Activated effector memory CD4-positive, alpha-beta T cell treated with Interleukin-2 at 50 U/mL for 16 hours (primary cell): ENCODE data around the gene IL22RA1.

Source experiments
- DNase-seq: peaks from one replicate; pipeline ENCODE4 v3.0.0-alpha.2; 2020

IL22RA1 gene

DNA sequence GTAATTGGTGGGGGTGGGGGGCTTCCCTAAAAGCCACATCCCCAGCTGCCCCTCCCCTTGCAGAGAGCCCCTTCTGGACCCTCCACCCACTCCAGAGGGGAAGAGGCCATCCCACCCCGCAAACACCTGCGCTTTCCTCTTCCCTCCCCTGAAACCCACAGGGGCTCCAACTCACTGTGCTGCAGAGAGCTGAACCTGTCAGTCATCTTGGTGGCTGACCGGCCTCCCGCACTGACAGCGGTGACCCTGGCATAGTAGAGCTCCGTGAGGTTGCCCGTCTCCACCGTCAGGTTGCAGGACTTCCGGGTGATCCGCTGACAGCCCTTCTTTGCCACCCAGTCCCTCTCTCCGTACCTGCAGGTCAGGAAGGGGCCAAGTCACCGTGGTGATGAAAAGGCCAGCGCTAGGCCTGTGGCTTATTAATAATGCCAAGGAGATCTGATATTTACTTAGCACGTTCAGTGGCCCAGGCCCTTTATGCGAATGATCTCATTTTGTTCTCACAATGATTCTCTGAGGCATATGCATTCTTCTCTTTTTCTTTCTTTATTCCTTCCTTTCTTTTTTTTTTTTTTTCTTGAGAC, 5.9 kb downstream of the IL22RA1 start:
- DNase-seq: no peak

DNA sequence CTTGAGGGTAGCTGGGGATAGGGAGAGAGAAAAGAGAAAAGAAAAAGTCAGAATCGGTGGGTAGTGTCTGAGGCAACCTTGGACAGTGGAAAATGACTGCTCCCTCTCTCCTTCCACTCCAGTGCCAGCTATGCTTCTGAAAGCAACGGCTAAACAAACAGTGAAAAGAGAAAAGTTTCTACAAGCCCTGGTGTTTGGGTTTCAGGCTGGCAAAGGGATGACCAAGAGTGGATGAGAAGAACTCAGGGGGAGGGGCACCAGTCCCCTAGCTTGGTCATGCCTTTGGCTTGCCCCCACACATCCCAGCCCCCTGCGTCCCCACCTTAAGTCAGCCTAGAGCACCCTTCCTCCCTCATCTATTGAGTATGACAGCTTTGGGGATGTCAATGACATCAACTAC, 8.6 kb downstream of the IL22RA1 start:
- DNase-seq: no peak

DNA sequence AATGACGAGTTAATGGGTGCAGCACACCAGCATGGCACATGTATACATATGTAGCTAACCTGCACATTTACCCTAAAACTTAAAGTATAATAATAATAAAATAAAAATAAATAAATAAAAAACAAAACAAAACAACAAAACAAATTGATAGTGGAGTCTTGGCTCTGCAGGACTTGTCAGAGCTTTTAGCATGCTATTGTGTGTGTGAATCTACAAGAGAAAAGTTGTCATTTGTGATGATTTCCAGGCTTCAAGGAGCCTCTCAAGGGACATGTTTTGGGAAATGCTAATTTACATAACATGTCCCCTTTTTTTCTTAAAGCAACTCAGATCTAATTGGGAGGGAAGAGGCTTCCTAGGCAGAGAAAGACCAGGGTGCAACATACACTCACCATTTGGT, 9.1 kb downstream of the IL22RA1 start:
- no peak for DNase-seq

DNA sequence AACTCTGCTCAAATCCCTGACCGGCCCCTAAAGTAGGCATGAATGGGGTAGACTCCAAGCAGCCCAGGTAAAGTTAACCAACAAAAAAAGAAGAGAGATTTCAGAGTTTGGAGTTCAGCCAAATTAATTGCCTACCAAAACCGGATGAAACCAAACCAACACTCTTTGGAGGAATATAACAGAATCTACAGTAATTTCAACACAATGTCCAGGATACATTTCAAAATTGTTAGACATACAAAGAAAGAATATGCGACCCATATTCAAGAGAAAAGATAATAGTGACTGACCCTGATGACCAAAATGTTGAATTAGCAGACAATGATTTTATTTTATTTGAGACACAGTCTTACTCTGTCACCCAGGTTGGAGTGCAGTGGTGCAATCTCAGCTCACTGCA, 12.6 kb downstream of the IL22RA1 start:
- no peak for DNase-seq

DNA sequence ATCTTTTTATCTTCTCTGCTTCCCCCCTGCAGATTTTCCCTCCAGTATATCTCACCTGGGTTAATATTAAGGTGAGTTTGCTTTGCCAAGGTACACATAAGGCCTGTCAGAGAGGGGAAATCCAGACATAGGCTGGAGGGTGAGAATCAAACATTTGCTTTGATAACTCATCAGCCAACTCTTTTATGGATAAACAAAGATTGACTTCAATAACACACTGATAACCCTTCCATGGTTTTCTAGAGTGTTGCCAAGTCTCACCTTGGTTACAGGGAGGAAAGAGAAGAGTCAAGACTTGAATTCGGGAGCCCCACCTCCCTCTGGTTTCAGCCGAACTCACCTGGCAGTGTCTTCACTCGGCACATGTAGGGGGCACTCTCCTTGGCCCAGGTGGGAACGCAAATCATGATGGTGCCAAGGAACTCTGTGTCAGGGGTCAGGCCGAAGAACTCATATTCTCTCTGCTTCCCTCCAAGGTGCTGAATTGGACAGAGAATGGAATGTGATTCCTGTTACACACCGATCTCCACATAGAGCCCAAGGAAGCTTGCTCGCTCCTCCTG, 15.1 kb downstream of the IL22RA1 start:
- no peak for DNase-seq

DNA sequence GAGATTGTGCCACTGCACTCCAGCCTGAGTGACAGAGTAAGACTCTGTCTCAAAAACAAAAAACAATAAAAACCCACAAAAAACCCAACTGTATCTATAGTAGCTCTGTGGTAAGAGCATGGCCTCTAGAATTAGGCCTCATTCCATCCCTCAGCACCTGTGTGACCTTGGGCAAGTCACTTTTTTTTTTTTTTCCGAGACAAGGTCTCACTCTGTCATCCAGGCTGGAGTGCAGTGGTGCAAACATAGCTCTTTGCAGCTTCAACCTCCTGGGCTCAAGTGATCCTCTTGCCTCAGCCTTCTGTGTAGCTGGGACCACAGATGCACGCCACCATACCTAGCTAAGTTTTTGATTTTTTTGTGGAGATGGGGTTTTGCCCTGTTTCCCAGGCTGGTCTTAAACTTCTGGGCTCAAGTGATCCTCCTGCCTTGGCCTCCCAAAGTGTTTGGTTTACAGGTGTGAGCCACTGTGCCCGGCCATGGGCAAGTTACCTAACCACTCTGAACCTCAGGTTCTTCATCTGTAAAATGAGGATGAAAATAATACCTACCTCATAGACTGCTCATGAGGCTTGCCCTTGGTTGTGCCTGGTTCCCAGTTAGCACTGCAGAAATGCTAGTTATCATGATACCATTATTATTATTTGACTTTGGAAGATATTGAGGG, 15.7 kb downstream of the IL22RA1 start:
- no peak for DNase-seq

DNA sequence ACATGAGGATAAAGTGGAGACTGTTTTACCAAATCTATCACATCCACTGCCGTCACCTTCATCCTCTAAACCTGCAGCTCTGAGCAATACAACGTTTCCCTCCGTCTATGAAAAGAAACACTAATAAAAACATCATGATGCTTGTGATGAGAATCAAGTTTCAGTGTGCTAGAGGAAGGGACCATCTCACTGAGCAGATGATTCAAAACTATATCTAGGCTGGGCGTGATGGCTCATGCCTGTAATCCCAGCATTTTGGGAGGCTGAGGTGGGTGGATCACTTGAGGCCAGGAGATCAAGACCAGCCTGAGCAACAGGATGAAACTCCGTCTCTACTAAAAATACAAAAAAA, 16.3 kb downstream of the IL22RA1 start:
- no peak for DNase-seq

DNA sequence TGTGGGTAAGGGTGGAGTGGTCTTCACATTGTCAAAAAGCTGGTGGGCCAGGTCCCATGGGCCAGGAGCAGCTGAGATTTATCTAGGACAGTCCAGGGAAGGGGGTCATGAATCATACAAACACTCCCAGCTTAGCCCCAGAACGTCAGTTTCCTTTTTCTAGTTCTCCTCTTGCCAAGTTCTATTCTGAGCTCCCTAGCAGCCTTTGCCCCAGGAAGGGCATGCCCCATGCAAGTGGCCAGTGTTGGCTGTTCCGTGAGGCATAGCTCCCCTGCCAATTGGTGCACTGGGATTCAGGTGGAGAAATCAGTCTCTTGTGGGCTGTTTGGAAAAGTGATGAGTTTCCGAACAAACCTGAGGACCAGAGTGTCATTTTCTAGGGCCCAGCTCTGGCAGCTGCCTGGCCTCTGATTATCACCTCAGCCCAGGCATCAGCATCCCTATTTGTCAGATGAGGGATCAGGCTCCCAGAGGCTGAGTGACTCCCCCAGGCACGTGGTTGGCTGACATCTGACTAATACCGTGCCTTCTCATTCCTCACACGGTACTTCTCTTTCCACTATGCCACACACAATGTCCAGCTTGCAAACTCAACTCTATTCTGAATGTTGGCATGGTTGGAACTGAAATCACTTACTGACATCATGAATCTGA, 16.8 kb downstream of the IL22RA1 start:
- no peak for DNase-seq

DNA sequence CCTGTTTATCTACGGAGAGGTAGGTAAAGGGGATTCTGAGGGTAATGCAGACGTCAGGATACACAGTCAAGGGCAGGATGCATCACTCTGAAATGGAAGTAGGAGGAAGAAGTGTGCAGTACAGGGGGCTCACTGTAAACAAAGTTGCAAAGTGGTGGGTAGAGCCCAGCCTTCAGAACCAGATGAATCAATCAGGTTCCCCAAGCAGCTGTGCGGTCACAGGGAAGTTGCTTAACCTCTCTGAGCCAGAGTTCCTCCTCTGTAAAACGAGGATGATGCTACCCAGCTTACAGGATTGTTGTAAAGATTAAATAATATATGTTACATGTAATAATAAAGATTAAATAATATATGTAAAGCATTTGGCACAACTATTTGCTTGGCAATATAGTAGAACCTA, 17.5 kb downstream of the IL22RA1 start:
- DNase-seq: no peak

DNA sequence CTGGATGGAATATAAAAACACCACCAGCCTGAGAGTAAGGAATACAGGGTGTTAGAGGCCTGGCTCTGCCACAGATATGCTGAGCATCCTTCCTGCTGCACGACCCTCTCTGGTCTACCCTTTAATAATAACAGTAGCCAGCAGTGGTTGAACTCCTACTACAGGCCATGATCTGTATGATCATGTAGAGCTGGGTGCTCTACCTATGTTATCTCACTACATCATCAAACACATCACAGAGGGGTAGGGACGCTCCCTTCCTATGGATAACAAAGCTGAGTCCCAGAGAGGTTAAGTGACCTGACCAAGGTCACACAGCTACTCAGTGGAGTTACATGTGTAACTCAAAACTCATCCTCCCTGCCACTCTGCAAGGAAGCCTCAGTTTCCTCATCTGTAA, 18.0 kb downstream of the IL22RA1 start:
- DNase-seq: no peak

DNA sequence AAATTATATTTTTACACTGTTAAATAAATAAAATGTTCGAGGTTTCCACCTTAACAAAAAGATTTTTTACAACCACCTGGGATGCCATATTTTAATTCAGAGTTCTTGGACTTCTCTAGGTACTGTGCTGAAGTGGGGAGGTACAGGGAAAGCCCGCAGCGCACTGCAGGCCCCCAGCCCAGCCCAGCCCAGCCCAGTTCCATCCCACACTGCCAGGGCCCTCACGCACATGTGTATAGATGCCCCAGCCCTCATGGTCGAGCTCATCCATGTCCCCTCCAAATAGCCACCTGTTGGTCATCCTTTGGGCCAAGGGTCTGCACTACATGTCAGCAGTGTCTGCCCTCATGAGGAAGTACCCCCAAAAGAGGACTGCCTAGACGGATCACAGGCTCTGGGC, 19.3 kb downstream of the IL22RA1 start:
- no peak for DNase-seq

DNA sequence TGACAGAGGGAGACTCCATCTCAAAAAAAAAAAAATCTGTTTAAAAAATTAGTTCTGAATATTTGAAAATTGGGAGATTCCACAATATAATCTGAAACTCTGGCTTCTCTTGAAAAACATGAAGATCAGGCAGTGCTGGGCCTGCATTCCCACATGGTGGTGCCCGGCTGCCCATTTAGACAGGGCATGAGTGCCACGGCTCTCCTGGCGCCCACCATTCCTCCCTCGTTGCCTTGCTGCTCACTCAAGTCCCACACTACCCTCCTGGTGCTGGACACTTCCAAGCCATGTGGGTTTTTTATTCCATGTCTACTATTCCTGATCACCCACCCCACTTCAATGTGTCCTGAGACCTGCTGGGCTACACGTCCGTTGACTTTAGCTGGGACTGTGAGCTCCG, 20.2 kb downstream of the IL22RA1 start:
- DNase-seq: no peak

DNA sequence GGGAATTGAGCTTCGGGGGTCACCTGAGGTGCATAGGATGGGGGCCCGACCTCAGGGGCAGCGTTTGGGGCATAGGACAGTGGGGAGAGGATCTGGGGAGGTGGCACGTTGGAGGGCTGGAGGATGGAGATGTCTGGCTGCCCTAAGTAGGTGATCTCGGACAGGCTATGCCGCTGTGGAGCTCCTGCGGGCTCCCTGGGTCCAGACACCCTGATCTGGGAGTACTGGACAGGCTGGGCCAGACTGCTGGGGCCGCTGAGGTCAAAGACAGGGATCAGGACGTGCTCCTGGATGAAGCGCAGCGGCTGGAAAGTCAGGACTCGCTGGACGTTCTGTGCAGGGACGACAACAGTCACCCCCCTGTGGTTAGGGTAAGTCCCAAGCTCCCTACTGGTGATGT, 21.5 kb downstream of the IL22RA1 start:
- DNase-seq: no peak

DNA sequence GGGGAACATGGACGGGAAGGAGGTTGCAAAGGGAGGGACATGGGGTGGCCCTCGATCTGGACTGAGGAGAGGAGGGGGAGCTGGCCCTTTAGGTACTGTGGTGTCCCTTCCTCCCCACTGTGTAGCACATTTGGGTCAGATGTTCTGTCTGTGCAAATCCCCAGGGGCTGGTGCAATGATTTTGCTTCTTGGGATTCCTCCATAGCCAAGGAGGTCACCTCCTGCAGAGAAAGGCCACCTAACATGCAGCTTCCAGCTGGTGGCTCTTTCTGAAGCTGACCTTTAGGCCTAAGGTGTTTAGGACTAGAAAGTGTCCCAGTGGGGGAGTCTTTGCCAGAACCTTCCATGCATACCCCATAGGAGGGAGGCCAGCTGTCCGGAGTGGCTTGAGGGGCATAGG, 22.0 kb downstream of the IL22RA1 start:
- DNase-seq: no peak

DNA sequence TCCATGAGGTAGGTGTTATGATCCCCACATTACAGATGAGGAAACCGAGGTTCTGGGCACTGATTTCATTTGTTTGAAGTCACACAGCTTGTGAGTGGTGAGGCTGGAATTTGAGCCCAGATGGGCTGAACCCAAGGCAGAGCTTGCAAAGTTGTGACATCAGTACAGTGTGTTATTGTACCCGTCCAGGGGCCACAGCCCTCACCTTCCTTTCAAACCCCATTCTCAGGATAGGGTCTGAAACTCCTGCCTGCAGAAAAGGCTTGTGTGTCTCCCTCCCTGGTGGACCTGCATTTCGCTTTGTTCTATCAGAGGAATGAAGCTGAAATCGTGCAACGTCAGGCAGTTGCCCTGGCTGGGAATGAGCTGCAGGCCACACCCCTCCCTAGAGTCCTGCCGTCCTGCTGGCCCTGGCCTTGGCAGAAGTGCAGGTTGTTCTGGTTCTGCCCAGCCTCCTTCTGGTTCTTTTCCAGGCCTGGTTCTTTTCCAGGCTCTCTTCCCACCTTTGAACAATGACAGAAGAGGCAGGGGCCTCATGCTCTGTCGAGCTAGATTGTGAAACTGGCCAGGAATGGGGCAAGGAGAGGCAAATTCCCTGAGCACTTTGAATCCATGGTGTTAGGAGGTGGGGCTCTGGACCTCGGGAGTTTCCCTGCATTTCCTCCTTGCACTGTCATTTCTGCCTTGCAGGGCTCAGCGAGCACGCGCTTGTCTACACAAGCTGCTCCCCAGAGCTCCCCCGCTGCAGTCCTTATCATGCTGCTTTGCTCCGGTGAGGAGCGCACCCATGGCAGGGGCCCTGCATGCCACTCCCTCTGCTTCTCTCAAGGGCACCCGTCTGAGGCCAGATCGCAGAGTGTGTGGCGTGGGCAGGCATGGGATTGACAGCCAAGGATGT, 22.8 kb downstream of the IL22RA1 start:
- DNase-seq: no peak

DNA sequence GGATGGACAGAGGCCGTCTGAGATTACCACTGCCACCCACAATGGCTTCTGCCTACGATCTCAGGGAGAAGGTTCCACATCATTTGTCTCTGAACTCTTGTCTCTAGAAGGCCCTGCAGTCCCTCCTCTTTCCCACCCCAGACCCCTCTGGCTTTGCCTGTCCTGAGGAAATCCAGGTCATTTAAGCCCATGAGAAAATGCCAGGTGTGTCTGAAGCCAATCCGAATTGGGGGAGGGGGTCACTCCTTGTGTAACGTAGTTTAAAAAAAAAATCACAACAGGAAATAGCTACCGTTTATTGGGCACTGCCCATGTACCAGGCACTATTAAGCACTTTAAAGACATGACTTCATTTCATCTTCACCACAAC, 23.5 kb downstream of the IL22RA1 start:
- no peak for DNase-seq

DNA sequence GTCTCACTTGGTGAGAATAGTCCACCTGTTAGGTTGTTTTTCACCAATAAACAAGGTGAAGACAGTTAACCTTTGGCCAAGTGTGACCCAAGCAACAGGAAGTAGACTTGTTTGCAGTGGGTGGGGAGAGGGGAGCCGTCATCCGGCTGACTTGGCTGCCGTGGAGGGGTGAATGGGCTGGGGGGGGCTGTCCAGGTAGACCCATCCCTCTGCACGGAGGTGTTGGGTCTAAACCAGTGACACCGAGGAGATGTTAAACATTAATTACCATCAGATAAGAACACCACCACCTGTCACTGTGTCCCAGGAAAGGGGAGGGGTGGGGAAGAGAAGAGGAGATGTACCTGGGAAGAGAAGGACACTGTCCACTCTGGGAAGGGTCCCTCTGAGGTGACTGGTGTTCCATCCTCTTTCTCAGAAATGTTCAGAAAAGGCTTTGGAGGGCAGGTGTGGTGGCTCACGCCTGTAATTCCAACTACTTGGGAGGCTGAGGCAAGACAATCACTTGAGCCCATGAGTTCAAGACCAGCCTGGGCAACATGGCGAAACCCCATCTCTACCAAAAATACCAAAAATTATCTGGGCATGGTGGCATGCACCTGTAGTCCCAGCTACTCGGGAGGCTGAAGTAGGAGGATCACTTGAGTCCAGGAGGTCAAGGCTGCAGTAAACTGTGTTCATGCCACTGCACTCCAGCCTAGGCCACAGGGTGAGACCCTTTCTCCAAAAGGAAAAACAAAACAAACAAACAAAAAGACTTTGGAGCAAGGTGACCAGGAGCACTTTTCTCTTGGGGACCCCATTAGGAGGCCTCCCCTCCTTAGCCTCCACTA, 24.3 kb downstream of the IL22RA1 start:
- DNase-seq: no peak

DNA sequence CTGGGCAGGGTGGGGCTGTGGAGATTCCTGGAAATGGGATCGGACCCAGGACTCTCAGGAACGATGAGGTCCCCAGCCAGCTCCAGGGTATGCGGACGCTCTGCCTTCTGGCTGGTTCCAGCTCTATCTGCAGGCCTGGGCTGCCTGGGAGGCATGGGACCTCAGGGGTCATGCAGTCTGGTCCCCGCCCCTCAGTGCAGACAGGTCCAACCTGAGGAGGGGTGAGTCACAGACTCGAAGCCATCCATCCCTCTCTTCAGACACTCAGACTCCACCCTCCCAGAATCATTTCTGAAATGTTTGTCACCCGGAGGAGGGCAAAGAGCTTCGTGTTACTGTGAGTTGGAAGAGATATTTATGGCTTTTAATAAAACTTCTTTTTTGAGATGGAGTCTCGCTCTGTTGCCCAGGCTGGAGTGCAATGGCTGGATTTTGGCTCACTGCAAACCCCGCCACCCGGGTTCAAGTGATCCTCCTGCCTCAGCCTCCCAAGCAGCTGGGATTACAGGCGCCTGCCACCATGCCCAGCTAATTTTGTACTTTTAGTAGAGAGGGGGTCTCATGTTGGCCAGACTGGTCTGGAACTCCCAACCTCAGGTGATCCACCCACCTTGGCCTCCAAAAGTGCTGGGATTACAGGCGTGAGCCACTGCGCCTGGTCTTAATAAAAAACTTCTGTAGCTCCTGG, 25.1 kb downstream of the IL22RA1 start:
- DNase-seq: no peak

DNA sequence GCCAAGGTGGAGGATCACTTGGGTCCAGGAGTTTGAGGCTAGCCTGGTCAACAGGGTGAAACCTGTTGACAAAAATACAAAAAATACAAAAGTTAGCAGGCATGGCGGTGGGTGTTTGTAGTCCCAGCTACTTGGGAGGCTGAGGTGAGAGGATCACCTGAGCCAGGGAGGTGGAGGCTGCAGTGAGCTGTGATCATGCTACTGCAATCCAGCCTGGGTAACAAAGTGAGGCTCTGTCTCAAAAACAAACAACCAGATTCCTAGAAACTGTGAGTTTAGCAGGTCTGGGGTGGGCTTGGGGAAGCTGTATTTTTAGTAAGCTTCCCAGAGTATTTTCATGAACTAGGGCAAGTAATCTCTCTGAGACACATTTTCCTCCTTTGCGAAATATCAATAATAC, 25.8 kb downstream of the IL22RA1 start:
- no peak for DNase-seq

DNA sequence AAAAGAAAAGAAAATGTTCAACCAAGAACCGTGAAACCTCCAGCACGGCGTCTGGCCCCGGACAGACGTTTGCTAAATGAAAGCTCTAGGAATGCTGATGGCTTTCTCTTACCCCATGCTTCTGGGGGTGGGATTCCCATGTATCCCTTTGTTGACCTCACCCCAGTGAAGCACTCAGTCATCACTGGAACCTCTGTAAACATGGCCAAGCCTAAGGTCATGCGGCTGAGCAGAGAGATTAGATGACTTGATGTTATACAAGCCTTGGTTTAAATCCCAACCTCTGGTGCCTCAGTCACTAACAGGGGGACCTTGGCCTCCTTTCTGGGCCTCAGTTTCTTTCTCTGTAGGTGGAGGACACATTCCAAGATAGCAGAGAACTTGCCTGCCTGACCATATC, 28.2 kb downstream of the IL22RA1 start:
- no peak for DNase-seq

DNA sequence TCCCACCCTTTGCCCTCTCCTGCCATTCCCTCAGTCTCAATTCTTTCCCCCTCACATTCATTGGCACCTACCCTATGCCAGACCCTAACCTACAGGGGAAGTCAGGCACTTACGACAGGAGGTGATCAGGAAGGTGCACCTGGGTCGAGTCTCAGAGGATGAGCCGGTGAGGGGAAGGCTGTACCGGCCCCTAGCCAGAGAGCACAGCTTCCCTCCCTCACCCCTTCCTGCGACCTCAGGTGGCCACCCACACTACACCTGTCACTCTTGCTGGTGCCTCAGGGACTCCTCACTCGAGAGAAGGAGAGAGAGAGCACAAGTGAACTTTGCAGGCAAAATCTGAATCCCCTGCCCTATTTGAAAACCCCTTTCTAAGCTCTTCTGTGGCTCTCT, 29.3 kb downstream of the IL22RA1 start:
- DNase-seq: no peak
